ENCODE data around the gene C1orf210. TPM values are rescaled to one million over a fixed set of nuclear protein-coding genes. Genes with fewer than 3 reads are reported as not detected.

The C1orf210 gene
- total RNA-seq, 1 donor from 2014 or later = 2.2 TPM

GRCh38 chr1:43279161-43279560 lies 6.2 kb downstream of the C1orf210 start:
- Histone ChIP-seq H3K9me3 (no peaks in the 10 kb centered on the region), H3K36me3 (no peaks in the 10 kb centered on the region), H3K27ac (no peak overlapping the region), H3K4me1 (no peaks in the 10 kb centered on the region), H3K4me3 (no peak overlapping the region), H3K27me3 (no peaks in the 10 kb centered on the region)
- DNase-seq (ENCODE audit: extremely low spot score in 2 of 2) = no peak
- TF ChIP-seq POLR2AphosphoS5 (IDR thresholded peaks at IDR 0.05; ENCODE audit: insufficient read depth in 1 of 2, low read depth in 1 of 2) = no peak
- no peak for TF ChIP-seq CTCF (IDR thresholded peaks at IDR 0.05)
- no peak for TF ChIP-seq POLR2A (IDR thresholded peaks at IDR 0.05)
- intact Hi-C loops (cut with DNase I) = no loop called here

- Histone ChIP-seq H3K4me3 (no peak overlapping the region), H3K36me3 (no peaks in the 10 kb centered on the region), H3K27me3 (no peaks in the 10 kb centered on the region), H3K4me1 (no peaks in the 10 kb centered on the region), H3K9me3 (no peaks in the 10 kb centered on the region), H3K27ac (no peak overlapping the region)
- DNase-seq (ENCODE audit: extremely low spot score in 2 of 2) = no peak
- TF ChIP-seq CTCF (IDR thresholded peaks at IDR 0.05) = no peak
- intact Hi-C loops (cut with DNase I) = no loop called here
These were observed 8.1 kb downstream of the C1orf210 start for GRCh38 chr1:43277116-43277876.

- intact Hi-C loops (cut with DNase I) = no loop called here
- Histone ChIP-seq H3K36me3 (no peaks in the 10 kb centered on the region), H3K27me3 (no peaks in the 10 kb centered on the region), H3K27ac (no peak overlapping the region), H3K4me1 (no peaks in the 10 kb centered on the region), H3K9me3 (no peaks in the 10 kb centered on the region), H3K4me3 (no peak overlapping the region)
- no peak for TF ChIP-seq POLR2A (IDR thresholded peaks at IDR 0.05)
- no peak for TF ChIP-seq CTCF (IDR thresholded peaks at IDR 0.05)
- TF ChIP-seq POLR2AphosphoS5 (IDR thresholded peaks at IDR 0.05; ENCODE audit: insufficient read depth in 1 of 2, low read depth in 1 of 2) = no peak
- DNase-seq (ENCODE audit: extremely low spot score in 2 of 2) = no peak
These were observed 8.7 kb downstream of the C1orf210 start for GRCh38 chr1:43276673-43277072.

- TF ChIP-seq POLR2AphosphoS5 (IDR thresholded peaks at IDR 0.05; ENCODE audit: insufficient read depth in 1 of 2, low read depth in 1 of 2) = no peak
- TF ChIP-seq CTCF (IDR thresholded peaks at IDR 0.05) = no peak
- no peak for TF ChIP-seq POLR2A (IDR thresholded peaks at IDR 0.05)
- intact Hi-C loops (cut with DNase I) = no loop called here
- Histone ChIP-seq H3K4me3 (no peak overlapping the region), H3K9me3 (no peaks in the 10 kb centered on the region), H3K36me3 (no peaks in the 10 kb centered on the region), H3K27ac (no peak overlapping the region), H3K4me1 (no peaks in the 10 kb centered on the region), H3K27me3 (no peaks in the 10 kb centered on the region)
- no peak for DNase-seq (ENCODE audit: extremely low spot score in 2 of 2)
These were observed 9.4 kb downstream of the C1orf210 start for GRCh38 chr1:43275826-43276620.

GRCh38 chr1:43274804-43275180 lies 10.6 kb downstream of the C1orf210 start:
- no peak overlapping the region for H3K4me3 ChIP-seq
- H3K27me3 ChIP-seq = no peaks in the 10 kb centered on the region
- intact Hi-C loops (cut with DNase I) = no loop called here
- TF ChIP-seq CTCF (IDR thresholded peaks at IDR 0.05) = no peak
- TF ChIP-seq POLR2A (IDR thresholded peaks at IDR 0.05) = no peak
- no peak for TF ChIP-seq POLR2AphosphoS5 (IDR thresholded peaks at IDR 0.05; ENCODE audit: insufficient read depth in 1 of 2, low read depth in 1 of 2)
- peaks cover 5% of the 10 kb centered on the region for H3K4me1 ChIP-seq
- H3K9me3 ChIP-seq = no peaks in the 10 kb centered on the region
- DNase-seq (ENCODE audit: extremely low spot score in 2 of 2) = no peak
- H3K27ac ChIP-seq = no peak overlapping the region
- H3K36me3 ChIP-seq = no peaks in the 10 kb centered on the region
